Measurements from ENCODE around the gene BCR. TPM values are rescaled to one million over a fixed set of nuclear protein-coding genes. Genes with fewer than 3 reads are reported as not detected.

The BCR gene
- polyA plus RNA-seq, 1 donor (not counting 4 experiments of a cell fraction or from before 2014, with no cell fraction given) = 25.8 TPM

GRCh38 chr22:23287136-23288095 is 107.1 kb downstream of the BCR start:
- TF ChIP-seq CTCF (optimal IDR thresholded peaks at IDR 0.05 in 1 of 3, IDR thresholded peaks at IDR 0.05 in 1 of 3, conservative IDR thresholded peaks at IDR 0.05 in 1 of 3; ENCODE audit: extremely low read depth in 1 of 3, insufficient read depth in 2 of 3, low read length in 3 of 3) (no peak), EZH2 (IDR thresholded peaks at IDR 0.05; ENCODE audit: low read length) (no peak)

GRCh38 chr22:23288301-23289129 is 108.2 kb downstream of the BCR start:
- Histone ChIP-seq H3K79me2 (ENCODE audit: control insufficient read depth, insufficient read depth, low read length) (no peaks in the 10 kb centered on the region), H4K20me1 (ENCODE audit: control insufficient read depth, extremely low read depth, insufficient read depth, low read length) (no peaks in the 10 kb centered on the region), H3K9ac (ENCODE audit: control insufficient read depth, extremely low read depth, insufficient read depth, low read length) (no peak overlapping the region), H3K36me3 (ENCODE audit: control insufficient read depth in 2 of 2, extremely low read depth in 1 of 2, insufficient read depth in 2 of 2, low read length in 2 of 2) (peaks cover 50% of the 10 kb centered on the region in 2 experiments), H3K9me1 (ENCODE audit: control insufficient read depth, extremely low read depth, insufficient read depth, low read length) (no peaks in the 10 kb centered on the region), H3K9me3 (ENCODE audit: control insufficient read depth, low read depth, low read length) (no peaks in the 10 kb centered on the region), H3K27me3 (ENCODE audit: control insufficient read depth, extremely low read depth, insufficient read depth, low read length) (no peaks in the 10 kb centered on the region), H3K27ac (ENCODE audit: control insufficient read depth, insufficient read depth, low read length) (no peak overlapping the region), H3K4me2 (ENCODE audit: control insufficient read depth, extremely low read depth, insufficient read depth, low read depth, low read length) (no peak overlapping the region), H3K4me3 (ENCODE audit: control insufficient read depth in 2 of 3, extremely low read depth in 1 of 3, insufficient read depth in 2 of 3, low read depth in 1 of 3, low read length in 3 of 3) (no peak overlapping the region), H2AFZ (ENCODE audit: control insufficient read depth, low read length) (no peak overlapping the region), H3K4me1 (ENCODE audit: control insufficient read depth, extremely low read depth, insufficient read depth, low read length) (peaks cover 2% of the 10 kb centered on the region)
- TF ChIP-seq EZH2 (IDR thresholded peaks at IDR 0.05; ENCODE audit: low read length) (no peak), CTCF (optimal IDR thresholded peaks at IDR 0.05 in 1 of 3, IDR thresholded peaks at IDR 0.05 in 1 of 3, conservative IDR thresholded peaks at IDR 0.05 in 1 of 3; ENCODE audit: extremely low read depth in 1 of 3, insufficient read depth in 2 of 3, low read length in 3 of 3) (no peak)
- dilution Hi-C loops (cut with MboI; ENCODE audit: extremely low pct_ligation_motif_present, low sequenced_read_pairs) = no loop called here
- FAIRE-seq (no peak), DNase-seq (ENCODE audit: low read depth, low spot score) (no peak)

More at GRCh38 chr22:23287136-23288095, 107.1 kb downstream of the BCR start:
- no peak overlapping the region for H2AFZ ChIP-seq (ENCODE audit: control insufficient read depth, low read length)
- no peaks in the 10 kb centered on the region for H3K9me1 ChIP-seq (ENCODE audit: control insufficient read depth, extremely low read depth, insufficient read depth, low read length)
- no peak for FAIRE-seq
- no peaks in the 10 kb centered on the region for H3K9me3 ChIP-seq (ENCODE audit: control insufficient read depth, low read depth, low read length)
- no peaks in the 10 kb centered on the region for H4K20me1 ChIP-seq (ENCODE audit: control insufficient read depth, extremely low read depth, insufficient read depth, low read length)
- DNase-seq (ENCODE audit: low read depth, low spot score) = no peak
- peaks cover 44 to 54% of the 10 kb centered on the region in 2 experiments for H3K36me3 ChIP-seq (ENCODE audit: control insufficient read depth in 2 of 2, extremely low read depth in 1 of 2, insufficient read depth in 2 of 2, low read length in 2 of 2)
- no peak overlapping the region for H3K4me2 ChIP-seq (ENCODE audit: control insufficient read depth, extremely low read depth, insufficient read depth, low read depth, low read length)
- dilution Hi-C loops (cut with MboI; ENCODE audit: extremely low pct_ligation_motif_present, low sequenced_read_pairs) = no loop called here
- H3K4me3 ChIP-seq (ENCODE audit: control insufficient read depth in 2 of 3, extremely low read depth in 1 of 3, insufficient read depth in 2 of 3, low read depth in 1 of 3, low read length in 3 of 3) = no peak overlapping the region
- no peak overlapping the region for H3K9ac ChIP-seq (ENCODE audit: control insufficient read depth, extremely low read depth, insufficient read depth, low read length)
- H3K27me3 ChIP-seq (ENCODE audit: control insufficient read depth, extremely low read depth, insufficient read depth, low read length) = no peaks in the 10 kb centered on the region
- H3K4me1 ChIP-seq (ENCODE audit: control insufficient read depth, extremely low read depth, insufficient read depth, low read length) = peaks cover 7% of the 10 kb centered on the region
- no peak overlapping the region for H3K27ac ChIP-seq (ENCODE audit: control insufficient read depth, insufficient read depth, low read length)
- H3K79me2 ChIP-seq (ENCODE audit: control insufficient read depth, insufficient read depth, low read length) = no peaks in the 10 kb centered on the region
